HG02840 (cell line): Measurements from ENCODE around the gene SLC12A5.

Experiments
- ATAC-seq: cut with Tn5 transposase; IDR thresholded peaks from one replicate; pipeline ENCODE4 v1.9.1; 2021; ENCODE audit warnings: mild to moderate bottlenecking, moderate library complexity, moderate number of reproducible peaks; ENCODE audit not compliant: unreplicated experiment, low FRiP score

Gene SLC12A5

GRCh38 chr20:46006022-46006705 lies 22.9 kb upstream of the SLC12A5 start:
- ATAC-seq: no peak

- ATAC-seq: no peak
These were observed 22.1 kb upstream of the SLC12A5 start for GRCh38 chr20:46006964-46007363.

- no peak for ATAC-seq
These were observed 21.3 kb upstream of the SLC12A5 start for GRCh38 chr20:46007671-46008070.

- no peak for ATAC-seq
These were observed 19.2 kb upstream of the SLC12A5 start for GRCh38 chr20:46009816-46010215.

GRCh38 chr20:46010491-46011391 lies 18.3 kb upstream of the SLC12A5 start:
- ATAC-seq: no peak

- no peak for ATAC-seq
These were observed 17.2 kb upstream of the SLC12A5 start for GRCh38 chr20:46011631-46012482.

GRCh38 chr20:46012921-46013320 lies 16.1 kb upstream of the SLC12A5 start:
- no peak for ATAC-seq

- ATAC-seq: no peak
These were observed 15.6 kb upstream of the SLC12A5 start for GRCh38 chr20:46013322-46013828.

GRCh38 chr20:46013829-46014516 lies 15.0 kb upstream of the SLC12A5 start:
- ATAC-seq: no peak

GRCh38 chr20:46014517-46015396 lies 14.3 kb upstream of the SLC12A5 start:
- no peak for ATAC-seq

GRCh38 chr20:46017272-46017671 lies 11.7 kb upstream of the SLC12A5 start:
- no peak for ATAC-seq

- no peak for ATAC-seq
These were observed 10.9 kb upstream of the SLC12A5 start for GRCh38 chr20:46018112-46018511.

- no peak for ATAC-seq
These were observed 10.4 kb upstream of the SLC12A5 start for GRCh38 chr20:46018611-46019010.

- no peak for ATAC-seq
These were observed 8.5 kb upstream of the SLC12A5 start for GRCh38 chr20:46020555-46020954.

- no peak for ATAC-seq
These were observed 7.4 kb upstream of the SLC12A5 start for GRCh38 chr20:46021361-46022359.

- no peak for ATAC-seq
These were observed 6.4 kb upstream of the SLC12A5 start for GRCh38 chr20:46022411-46023147.

GRCh38 chr20:46023148-46023484 lies 5.9 kb upstream of the SLC12A5 start:
- no peak for ATAC-seq
